ENCODE data around the gene BCL2L11. TPM values are rescaled to one million over a fixed set of nuclear protein-coding genes. Genes with fewer than 3 reads are reported as not detected.

The BCL2L11 gene
- total and polyA plus RNA-seq, 8 donors = 2.7 to 14.9 (median 8.8) TPM

- no peak for FAIRE-seq
- no peak overlapping the region for H3K27ac ChIP-seq
- WGBS, 2 donors = 20 to 21% methylated on average over 61 to 64 of the region's 64 CpGs
- H3K36me3 ChIP-seq = no peaks in the 10 kb centered on the region
- ATAC-seq = peak in 1 of 4 donors; percentile 18
- DNase-seq = peak; percentile 7 to 74 (median 38)
- H3K9me3 ChIP-seq = no peaks in the 10 kb centered on the region
- peak overlapping the region in 2 of 4 donors; percentile 15 to 45 for H3K4me3 ChIP-seq
- intact Hi-C loops (cut with DNase I) = no loop called here
- H3K27me3 ChIP-seq = peaks cover 0 to 13% (median 0%) of the 10 kb centered on the region in 4 donors
- TF ChIP-seq CTCF (IDR thresholded peaks at IDR 0.05) = no peak
- H3K4me1 ChIP-seq = peaks cover 0 to 11% (median 0%) of the 10 kb centered on the region in 3 donors
Observed at GRCh38 chr2:111117598-111118480, 2.9 kb upstream of the BCL2L11 start.

DNA sequence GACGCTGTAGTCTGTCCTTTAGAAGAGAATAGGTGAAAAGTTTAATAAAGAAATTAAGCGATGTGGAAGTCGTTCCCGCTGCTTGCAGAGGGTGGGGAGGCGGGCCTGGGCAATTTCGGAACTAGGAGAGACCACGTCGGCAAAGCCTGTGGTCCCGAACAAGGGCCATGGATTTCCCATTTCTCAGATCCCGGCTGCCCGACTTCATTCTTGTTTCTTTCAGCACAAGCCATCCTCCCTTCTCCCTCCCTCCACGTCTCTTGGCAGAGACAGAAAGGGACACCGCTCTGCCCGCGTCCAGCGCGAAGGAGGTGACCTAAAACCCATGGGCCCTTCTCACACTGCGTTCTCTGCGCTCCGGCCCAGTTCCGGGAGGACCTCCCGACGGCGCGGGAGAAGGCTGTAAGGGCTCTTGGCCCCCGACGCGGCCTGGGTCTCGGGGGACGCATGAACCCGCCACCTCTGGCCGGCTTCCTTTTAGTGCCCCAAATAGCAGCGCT, 2.2 kb upstream of the BCL2L11 start:
- Histone ChIP-seq H3K4me3 (peak overlapping the region in 1 of 4 donors; percentile 45), H3K27ac (no peak overlapping the region), H3K9me3 (no peaks in the 10 kb centered on the region), H3K36me3 (no peaks in the 10 kb centered on the region), H3K4me1 (peaks cover under 1 to 15% (median 2%) of the 10 kb centered on the region in 3 donors), H3K27me3 (peaks cover 0 to 13% (median 0%) of the 10 kb centered on the region in 4 donors)
- 64 to 68% methylated on average over 33 of the region's 33 CpGs for WGBS, 2 donors
- ATAC-seq (no peak), FAIRE-seq (no peak), DNase-seq (peak in 3 of 6 donors; percentile 20 to 77 (median 34))
- intact Hi-C loops (cut with DNase I) = no loop called here
- TF ChIP-seq CTCF (IDR thresholded peaks at IDR 0.05) = no peak

DNA sequence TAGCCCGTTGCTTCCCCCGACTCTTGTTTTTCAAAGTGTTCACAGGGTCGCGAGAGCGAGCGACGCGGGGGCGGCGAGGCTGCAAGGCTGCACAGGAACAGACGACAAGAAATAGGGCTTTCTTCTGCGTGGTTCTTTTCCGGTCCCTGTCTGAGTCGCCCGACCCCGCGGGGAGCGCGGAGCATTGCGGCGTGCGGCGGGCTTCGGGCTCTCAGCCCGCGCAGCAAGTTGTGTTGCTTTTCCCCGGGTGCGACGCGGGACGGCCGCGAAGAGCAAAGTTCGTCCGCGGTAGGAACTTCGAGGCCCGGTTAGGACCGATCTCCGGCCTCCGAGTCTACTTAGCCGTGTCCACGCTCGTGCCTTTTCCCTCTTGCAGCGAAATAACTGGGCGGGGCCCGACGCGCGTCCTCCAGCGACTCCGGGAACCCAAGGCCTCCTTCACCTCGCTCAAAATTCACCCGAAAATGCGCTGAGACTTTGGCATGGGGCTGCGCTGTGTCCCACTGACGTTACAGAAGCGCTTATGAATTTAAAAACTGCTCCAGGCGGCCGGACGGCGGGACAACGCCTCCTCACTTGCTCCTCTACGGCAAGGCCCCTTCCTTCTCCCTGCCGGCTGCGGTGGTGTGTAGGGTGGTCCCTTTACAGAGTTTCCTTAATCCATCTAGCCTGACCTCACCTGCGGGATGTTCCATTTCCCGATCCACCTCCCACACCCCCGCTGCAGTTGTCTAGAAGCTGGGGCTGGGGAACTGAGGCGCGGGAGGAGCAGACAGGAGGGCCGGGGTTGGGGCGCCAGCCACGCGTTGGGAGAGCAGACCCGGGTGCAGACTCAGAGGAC, 1.5 kb upstream of the BCL2L11 start:
- TF ChIP-seq CTCF (IDR thresholded peaks at IDR 0.05) = no peak
- intact Hi-C loops (cut with DNase I) = no loop called here
- Histone ChIP-seq H3K36me3 (no peaks in the 10 kb centered on the region), H3K4me3 (peak overlapping the region in 1 of 4 donors; percentile 45), H3K4me1 (peaks cover 3 to 17% (median 4%) of the 10 kb centered on the region in 3 donors), H3K9me3 (no peaks in the 10 kb centered on the region), H3K27me3 (peaks cover 0 to 13% (median 0%) of the 10 kb centered on the region in 4 donors), H3K27ac (no peak overlapping the region)
- no peak for ATAC-seq
- FAIRE-seq = no peak
- WGBS, 2 donors = 44 to 45% methylated on average over 76 of the region's 76 CpGs
- DNase-seq = peak in 5 of 6 donors; percentile 4 to 56 (median 33)

DNA sequence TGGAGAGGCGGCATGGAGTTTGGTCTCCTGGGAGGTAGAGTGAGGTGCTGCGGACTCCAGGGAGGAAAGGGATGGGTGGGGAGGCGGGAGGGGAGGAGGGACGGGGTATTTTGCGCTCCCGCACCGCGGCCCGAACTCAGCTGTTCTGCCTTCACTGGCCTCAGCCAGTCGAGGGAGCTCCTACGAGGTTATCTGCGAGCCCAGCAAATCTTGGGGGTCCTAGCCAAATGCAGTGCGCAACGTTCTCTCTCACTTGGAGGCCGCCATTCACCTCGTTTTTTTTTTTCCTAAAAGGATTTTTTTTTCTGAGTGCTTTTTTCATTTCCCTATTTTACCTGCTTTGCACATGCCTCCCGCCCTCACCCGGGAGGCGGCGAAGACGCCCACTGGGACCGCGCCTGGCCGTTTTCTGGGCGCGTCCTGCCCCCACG, 877 bp upstream of the BCL2L11 start:
- peak overlapping the region; percentile 66 to 88 (median 76) for H3K4me3 ChIP-seq
- H3K27ac ChIP-seq = peak overlapping the region; percentile 55 to 88 (median 86)
- no peaks in the 10 kb centered on the region for H3K9me3 ChIP-seq
- no peak for ATAC-seq
- peaks cover 3 to 17% (median 4%) of the 10 kb centered on the region in 3 donors for H3K4me1 ChIP-seq
- WGBS, 2 donors = 26% methylated on average over 25 to 27 of the region's 27 CpGs
- intact Hi-C loops (cut with DNase I) = no loop called here
- H3K27me3 ChIP-seq = peaks cover 0 to 13% (median 0%) of the 10 kb centered on the region in 4 donors
- TF ChIP-seq CTCF (IDR thresholded peaks at IDR 0.05) = no peak
- DNase-seq = peak in 3 of 6 donors; percentile 11 to 80 (median 30)
- no peaks in the 10 kb centered on the region for H3K36me3 ChIP-seq
- no peak for FAIRE-seq

Data from pancreas (tissue), 10 donors.